HG03108 (cell line): ENCODE measurements around the gene ZFHX3.

Experiments used
- ATAC-seq: cut with Tn5 transposase; IDR thresholded peaks from one replicate; pipeline ENCODE4 v1.9.1; 2021; ENCODE audit warnings: moderate library complexity; ENCODE audit not compliant: unreplicated experiment

Gene ZFHX3

GRCh38 chr16:72936408-72936807 is 111.5 kb downstream of the ZFHX3 start:
- ATAC-seq, result no peak

- ATAC-seq, result no peak
Measured at GRCh38 chr16:72935896-72936295, 112.0 kb downstream of the ZFHX3 start.

GRCh38 chr16:72934636-72935403 is 113.1 kb downstream of the ZFHX3 start:
- ATAC-seq, result no peak

- no peak for ATAC-seq
Measured at GRCh38 chr16:72932677-72933335, 115.1 kb downstream of the ZFHX3 start.

- no peak for ATAC-seq
Measured at GRCh38 chr16:72932050-72932449, 115.9 kb downstream of the ZFHX3 start.

GRCh38 chr16:72930396-72930795 is 117.5 kb downstream of the ZFHX3 start:
- ATAC-seq, result no peak

- ATAC-seq, result no peak
Measured at GRCh38 chr16:72928090-72928981, 119.6 kb downstream of the ZFHX3 start.

GRCh38 chr16:72927199-72928089 is 120.5 kb downstream of the ZFHX3 start:
- no peak for ATAC-seq

GRCh38 chr16:72926177-72927070 is 121.5 kb downstream of the ZFHX3 start:
- ATAC-seq, result no peak

GRCh38 chr16:72925631-72925979 is 122.3 kb downstream of the ZFHX3 start:
- no peak for ATAC-seq

- ATAC-seq, result no peak
Measured at GRCh38 chr16:72924927-72925630, 122.8 kb downstream of the ZFHX3 start.

GRCh38 chr16:72924537-72924926 is 123.4 kb downstream of the ZFHX3 start:
- no peak for ATAC-seq

GRCh38 chr16:72923757-72924156 is 124.2 kb downstream of the ZFHX3 start:
- ATAC-seq, result no peak

GRCh38 chr16:72922714-72923113 is 125.2 kb downstream of the ZFHX3 start:
- ATAC-seq, result no peak

- no peak for ATAC-seq
Measured at GRCh38 chr16:72921620-72922019, 126.3 kb downstream of the ZFHX3 start.

- no peak for ATAC-seq
Measured at GRCh38 chr16:72921106-72921505, 126.8 kb downstream of the ZFHX3 start.

GRCh38 chr16:72917051-72917450 is 130.9 kb downstream of the ZFHX3 start:
- ATAC-seq, result no peak

- no peak for ATAC-seq
Measured at GRCh38 chr16:72915331-72915730, 132.6 kb downstream of the ZFHX3 start.

- ATAC-seq, result no peak
Measured at GRCh38 chr16:72913551-72913950, 134.4 kb downstream of the ZFHX3 start.
